ENCODE data around the gene CMA1.

Gene CMA1

GRCh38 chr14:24461336-24461735, 46.7 kb downstream of the CMA1 start:
- TF ChIP-seq POLR2AphosphoS5 (IDR thresholded peaks at IDR 0.05; ENCODE audit: low read depth, low read length) (no peak), REST (IDR thresholded peaks at IDR 0.05; ENCODE audit: insufficient read depth in 1 of 2, low read depth in 2 of 2, low read length in 2 of 2) (no peak), TAF1 (IDR thresholded peaks at IDR 0.05; ENCODE audit: borderline replicate concordance, insufficient read depth, low read length) (no peak), SIN3A (IDR thresholded peaks at IDR 0.05; ENCODE audit: borderline replicate concordance, insufficient read depth, low read length) (no peak), FOXP2 (optimal IDR thresholded peaks at IDR 0.05; ENCODE audit: borderline replicate concordance, extremely low read depth, extremely low read length, insufficient read depth) (no peak)

- no peak for TF ChIP-seq REST (IDR thresholded peaks at IDR 0.05; ENCODE audit: insufficient read depth in 1 of 2, low read depth in 2 of 2, low read length in 2 of 2)
- no peak for TF ChIP-seq TAF1 (IDR thresholded peaks at IDR 0.05; ENCODE audit: borderline replicate concordance, insufficient read depth, low read length)
- no peak for TF ChIP-seq POLR2AphosphoS5 (IDR thresholded peaks at IDR 0.05; ENCODE audit: low read depth, low read length)
- TF ChIP-seq FOXP2 (optimal IDR thresholded peaks at IDR 0.05; ENCODE audit: borderline replicate concordance, extremely low read depth, extremely low read length, insufficient read depth): no peak
- TF ChIP-seq SIN3A (IDR thresholded peaks at IDR 0.05; ENCODE audit: borderline replicate concordance, insufficient read depth, low read length): no peak
Observed at GRCh38 chr14:24459331-24459730, 48.7 kb downstream of the CMA1 start.

- TF ChIP-seq FOXP2 (optimal IDR thresholded peaks at IDR 0.05; ENCODE audit: borderline replicate concordance, extremely low read depth, extremely low read length, insufficient read depth) (no peak), REST (IDR thresholded peaks at IDR 0.05; ENCODE audit: insufficient read depth in 1 of 2, low read depth in 2 of 2, low read length in 2 of 2) (no peak), TAF1 (IDR thresholded peaks at IDR 0.05; ENCODE audit: borderline replicate concordance, insufficient read depth, low read length) (no peak), POLR2AphosphoS5 (IDR thresholded peaks at IDR 0.05; ENCODE audit: low read depth, low read length) (no peak), SIN3A (IDR thresholded peaks at IDR 0.05; ENCODE audit: borderline replicate concordance, insufficient read depth, low read length) (no peak)
Observed at GRCh38 chr14:24458736-24459135, 49.3 kb downstream of the CMA1 start.

- no peak for TF ChIP-seq POLR2AphosphoS5 (IDR thresholded peaks at IDR 0.05; ENCODE audit: low read depth, low read length)
Observed at GRCh38 chr14:24456980-24457379, 51.1 kb downstream of the CMA1 start.

All from PFSK-1 (cell line).